NCI-H510A (cell line): ENCODE results near the gene TSPAN18.

Source experiments
- DNase-seq: peaks from one replicate; lab custom pipeline; 2025; lab: John Stamatoyannopoulos, UW

Gene TSPAN18

DNA sequence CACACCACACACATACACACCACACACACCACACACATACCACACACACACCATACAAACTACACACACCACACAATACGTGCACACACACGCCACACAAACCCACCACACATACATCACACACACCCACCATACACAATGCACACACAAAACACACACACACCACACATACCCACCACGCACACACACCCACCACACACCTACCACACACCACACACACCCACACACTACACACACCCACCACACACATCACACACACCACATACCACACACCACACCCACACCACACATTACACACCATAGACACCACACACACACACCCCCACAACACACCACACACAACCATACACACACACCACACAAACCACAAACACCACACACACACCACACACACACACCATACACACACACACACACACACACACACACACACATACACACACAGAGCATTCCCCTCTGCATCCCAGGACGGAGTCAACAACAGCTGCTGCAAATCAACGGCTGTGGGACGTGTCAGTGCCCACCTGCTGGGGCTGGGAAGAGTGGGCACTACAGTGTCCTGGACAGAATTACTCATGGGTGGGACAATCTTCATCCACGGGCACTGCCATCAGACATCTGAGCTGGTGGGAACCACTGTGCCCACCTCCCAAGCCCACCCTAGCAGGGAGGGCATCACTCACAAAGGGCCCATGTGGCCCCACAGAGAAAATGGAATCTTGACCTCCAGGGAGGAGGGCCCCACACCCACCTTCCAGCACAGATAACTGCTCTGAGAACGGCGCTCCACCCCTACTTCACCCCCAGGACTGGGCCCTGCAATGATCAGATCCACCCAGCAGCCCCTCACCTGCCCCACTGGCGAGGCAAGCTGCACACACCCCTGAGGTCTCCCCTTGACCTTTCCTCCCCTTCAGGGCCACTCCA is 215.5 kb downstream of the TSPAN18 start:
- DNase-seq: no peak

GRCh38 chr11:44943118-44943517 is 216.4 kb downstream of the TSPAN18 start:
- no peak for DNase-seq

DNA sequence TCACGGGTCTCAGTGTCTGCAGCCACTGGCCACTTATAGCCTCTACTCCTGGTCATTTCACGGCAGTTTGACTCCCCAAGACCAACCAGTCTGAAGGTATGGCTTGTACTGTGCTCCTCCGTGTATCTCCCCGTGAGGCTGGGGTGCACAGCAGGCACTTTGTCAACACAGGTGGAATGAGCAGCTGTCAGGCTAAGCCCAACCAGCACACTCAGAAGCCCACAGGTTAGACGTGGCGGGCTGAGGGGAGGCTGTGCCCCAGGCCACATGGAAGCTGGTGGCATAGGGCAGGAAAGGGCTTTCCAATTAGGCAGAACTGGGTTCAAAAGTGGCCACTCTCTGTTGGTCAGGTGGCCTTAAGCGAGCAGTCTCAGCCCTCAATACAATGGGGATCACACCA is 216.9 kb downstream of the TSPAN18 start:
- DNase-seq: no peak

DNA sequence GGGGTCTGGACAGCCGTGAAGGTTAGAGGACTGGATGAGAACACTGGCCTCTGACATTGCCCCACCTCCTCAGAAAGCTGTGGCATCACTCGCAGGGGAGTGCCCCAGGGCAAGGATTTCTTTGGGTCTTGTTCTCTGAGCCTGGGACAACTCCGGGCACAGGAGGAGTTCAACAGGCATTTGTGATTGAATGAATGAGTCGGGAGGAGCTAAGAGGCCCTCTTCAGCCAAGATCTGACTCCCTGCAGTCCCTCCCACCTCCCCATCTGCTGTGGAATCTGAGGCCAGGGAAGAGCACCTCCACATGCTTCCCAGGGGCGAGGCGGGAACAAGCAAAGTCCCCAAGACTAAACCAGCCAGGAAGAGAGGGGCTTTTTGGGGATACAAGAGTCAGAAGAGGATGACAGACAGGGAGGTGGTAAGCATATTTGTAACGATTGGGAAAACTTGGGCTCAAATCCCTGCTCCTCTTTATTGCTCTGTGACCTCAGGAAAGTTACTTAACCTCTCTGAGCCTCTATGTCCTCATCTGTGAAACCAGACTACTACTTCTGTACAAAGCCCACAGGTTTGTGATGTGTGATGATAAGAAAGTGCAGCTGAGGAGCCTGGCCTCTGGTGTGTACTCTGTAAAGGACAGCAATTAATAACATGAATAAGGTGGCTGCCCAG is 217.6 kb downstream of the TSPAN18 start:
- no peak for DNase-seq

GRCh38 chr11:44944853-44945235 is 218.1 kb downstream of the TSPAN18 start:
- DNase-seq: no peak

DNA sequence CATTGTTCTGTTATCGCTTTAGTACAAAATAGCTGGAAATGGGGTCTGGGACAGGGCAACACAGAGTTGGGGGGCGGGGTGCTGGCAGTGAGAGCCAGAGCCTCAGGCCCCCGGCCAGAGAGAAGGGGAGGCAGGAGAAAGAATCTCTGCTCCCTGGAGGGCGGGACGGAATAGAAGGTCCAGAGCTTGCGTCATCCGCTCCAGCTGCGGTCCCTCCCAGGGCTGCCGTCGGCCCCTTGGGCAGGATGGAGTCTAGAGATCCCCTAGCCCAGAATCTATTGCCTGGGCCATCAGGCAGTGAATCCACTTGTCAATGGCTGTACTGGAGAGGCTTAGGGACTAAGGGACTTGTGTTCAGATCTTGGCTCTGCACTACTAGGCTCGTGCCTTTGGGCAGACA is 218.9 kb downstream of the TSPAN18 start:
- no peak for DNase-seq

- no peak for DNase-seq
Measured at GRCh38 chr11:44946263-44946662, 219.5 kb downstream of the TSPAN18 start.

GRCh38 chr11:44947114-44947513 is 220.4 kb downstream of the TSPAN18 start:
- no peak for DNase-seq

DNA sequence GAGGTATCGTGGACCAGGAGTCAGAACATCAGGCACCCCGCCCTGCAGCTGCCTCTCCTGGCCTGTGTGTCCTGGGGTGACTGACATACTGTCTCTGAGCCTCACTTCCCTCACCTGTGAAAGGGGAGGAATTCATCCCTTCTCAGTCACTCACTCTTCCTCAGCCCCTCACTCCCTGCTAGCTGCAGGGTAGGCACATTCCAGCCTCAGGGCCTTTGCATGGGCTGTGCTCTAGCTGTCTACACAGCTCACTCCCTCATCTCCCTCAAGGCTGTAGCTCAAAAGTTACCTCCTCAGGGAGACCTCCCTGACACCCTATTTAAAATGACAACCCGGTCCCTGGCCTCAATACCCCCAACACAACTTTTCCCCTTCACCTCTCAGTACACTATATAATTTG is 221.4 kb downstream of the TSPAN18 start:
- DNase-seq: no peak

DNA sequence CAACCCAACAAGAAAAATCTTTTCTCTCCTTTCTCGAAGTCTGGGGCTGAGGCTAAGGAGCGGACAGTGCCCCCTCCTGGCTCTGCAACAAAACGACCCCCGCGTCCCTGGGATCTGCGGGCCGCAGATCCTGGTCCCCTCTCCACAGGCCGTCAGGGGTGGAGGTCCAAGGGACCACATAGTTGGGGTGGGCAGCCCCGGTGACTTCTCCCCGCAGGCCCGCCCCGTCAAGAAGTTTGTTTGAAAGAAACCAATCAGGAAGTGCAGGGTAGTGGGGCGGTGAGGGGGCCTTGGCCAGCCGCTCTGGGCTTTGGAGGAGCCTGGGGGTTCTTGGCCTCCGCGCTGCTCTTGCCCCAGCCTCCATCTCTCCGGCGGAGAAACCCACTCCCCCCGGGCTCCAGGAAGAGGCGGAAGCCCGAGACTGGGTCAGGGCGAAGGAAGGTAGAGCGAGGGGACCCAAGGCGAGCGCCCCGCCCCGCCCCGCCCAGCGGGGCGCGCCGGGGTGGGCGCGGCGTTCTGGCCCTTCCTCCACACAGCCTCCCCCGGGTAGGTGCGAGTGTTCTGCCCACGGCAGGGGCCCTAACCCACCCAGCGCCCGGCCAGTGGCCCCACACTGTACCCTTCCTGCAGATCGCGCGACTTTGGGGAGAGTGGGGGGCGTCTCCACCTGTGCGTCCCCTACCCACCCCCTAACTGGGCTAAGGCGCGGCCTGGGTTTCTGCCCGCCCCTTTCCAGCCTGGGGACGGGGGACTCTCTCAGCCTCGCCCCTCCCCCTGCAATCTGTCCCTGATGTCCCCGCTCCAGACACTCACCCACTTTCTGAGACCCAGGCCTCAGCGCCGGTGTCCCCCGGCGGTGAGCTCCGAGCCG is 222.6 kb downstream of the TSPAN18 start:
- DNase-seq: no peak

DNA sequence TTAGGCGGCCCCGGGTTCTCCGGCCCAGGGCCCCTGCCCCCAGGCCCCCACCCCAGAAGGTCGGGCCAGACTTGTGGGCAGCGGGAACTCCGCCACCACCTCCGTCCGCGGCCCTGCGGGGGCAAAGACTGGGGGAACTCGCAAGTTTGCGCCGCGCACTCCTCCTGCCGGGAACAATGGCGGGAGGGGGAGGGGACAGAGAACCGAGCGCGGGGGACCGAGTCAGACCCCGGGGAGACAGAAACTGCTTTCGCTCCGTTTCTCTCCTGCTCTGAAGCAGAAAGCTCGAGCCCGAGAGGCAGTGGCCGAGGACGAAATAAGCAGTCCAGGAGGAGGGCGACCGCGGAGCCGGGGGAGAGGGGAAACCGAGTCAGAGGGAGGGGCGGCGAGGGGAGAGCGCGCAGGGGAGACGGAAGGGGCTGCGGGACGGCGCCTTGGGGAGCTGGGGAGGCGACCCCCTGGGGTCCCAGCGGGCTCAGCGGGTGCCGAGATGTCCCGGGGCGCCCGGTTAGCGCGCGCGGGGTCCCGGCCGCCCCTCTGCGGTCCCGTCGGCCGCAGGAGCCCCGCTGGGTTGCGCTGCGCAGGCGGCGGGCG is 223.4 kb downstream of the TSPAN18 start:
- no peak for DNase-seq

- DNase-seq: no peak
Measured at GRCh38 chr11:44950625-44951476, 224.1 kb downstream of the TSPAN18 start, which contains the start of gene TP53I11. Gene TP53I11 (minus strand): TSS chr11:44950883. CDS start chr11:44938335, 12,548 bp downstream.

DNA sequence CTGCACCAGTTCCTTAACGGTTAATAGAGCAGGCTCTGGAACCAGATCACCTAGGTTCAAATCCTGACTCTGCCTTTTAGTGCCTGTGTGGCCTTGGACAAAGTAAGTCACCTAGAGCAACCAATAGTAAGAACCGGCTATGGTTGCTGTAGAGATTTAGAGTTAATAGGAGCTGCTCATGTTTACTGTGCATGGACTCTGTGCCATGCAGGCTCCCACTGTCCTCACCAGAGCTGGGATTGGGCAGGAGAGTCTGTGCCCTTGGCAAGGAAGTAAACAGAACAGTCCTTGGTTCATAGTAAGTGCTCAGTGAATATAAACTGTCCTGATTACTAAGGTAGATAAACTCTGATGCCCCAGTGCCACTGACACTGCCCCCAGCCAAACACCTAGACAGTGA is 225.3 kb downstream of the TSPAN18 start:
- no peak for DNase-seq

DNA sequence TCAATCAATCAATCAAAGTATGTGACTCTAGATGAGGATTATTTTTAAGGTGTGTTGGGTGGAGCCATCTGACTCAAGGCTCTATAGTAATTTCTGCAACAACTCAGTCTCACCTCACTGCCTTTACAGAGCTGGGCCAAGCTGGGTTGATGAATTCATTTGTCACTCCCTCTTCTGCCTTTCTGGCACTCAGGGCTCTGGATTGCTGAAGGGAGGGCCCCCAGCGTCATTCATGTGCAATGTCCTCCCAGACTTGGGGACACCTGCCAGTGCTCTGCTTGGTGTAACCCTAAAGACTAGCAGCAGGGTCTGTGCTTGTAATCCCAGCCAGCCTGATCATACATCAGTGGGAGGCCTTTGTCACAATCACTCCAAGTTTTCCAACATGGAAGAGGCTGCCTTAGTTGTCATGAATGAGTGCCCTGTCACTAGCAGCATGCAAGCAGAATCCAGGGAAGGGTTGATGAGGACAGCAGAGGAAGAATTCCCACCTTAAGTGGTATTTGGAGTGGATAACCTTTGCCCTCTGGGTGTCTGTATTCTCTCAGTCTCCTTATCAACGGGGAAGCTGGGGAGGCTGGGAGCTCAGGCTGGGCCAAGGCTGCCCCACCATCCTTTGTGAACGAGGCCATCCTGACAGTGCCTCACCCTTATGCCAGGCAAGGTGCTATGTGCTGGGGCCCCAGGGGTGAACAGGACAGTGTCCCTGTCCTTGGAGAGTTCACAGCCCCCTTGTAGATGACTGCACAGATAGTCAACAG is 225.9 kb downstream of the TSPAN18 start:
- no peak for DNase-seq

- no peak for DNase-seq
Measured at GRCh38 chr11:44954051-44954906, 227.5 kb downstream of the TSPAN18 start.

DNA sequence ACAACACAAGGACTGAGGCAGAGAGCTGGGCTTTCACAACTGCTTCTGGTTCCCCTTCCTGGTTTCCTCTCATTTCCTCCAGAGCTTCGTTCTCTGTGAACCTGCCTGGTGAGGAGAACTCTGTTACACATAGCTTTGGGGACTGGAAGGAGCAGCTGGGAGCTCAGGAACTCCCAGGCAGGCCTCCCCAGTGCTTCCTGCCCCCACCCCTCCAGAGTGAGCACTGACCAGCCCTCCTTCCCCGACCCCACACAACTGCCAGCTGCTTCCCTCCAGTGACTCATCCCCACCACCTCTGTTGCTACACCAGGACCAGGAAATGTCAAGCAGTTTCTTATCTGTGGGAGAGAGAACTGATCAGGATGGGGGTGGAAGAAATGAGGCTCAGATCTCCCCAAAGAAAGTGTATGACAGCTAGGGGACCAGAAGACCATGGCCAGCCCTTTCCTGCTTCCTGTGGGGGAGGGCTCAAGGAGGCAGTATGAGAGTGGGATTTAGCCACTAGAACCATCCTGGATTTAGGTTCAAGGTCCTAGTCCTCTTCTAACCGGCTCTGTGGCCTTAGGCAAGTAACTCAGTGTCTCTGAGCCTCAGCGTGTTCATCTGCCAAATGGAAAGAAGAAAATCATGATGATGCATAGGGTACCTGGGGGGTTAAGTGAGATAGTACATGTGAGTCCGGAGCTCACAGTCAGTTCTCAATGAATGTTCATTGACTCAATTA is 228.4 kb downstream of the TSPAN18 start:
- DNase-seq: no peak

DNA sequence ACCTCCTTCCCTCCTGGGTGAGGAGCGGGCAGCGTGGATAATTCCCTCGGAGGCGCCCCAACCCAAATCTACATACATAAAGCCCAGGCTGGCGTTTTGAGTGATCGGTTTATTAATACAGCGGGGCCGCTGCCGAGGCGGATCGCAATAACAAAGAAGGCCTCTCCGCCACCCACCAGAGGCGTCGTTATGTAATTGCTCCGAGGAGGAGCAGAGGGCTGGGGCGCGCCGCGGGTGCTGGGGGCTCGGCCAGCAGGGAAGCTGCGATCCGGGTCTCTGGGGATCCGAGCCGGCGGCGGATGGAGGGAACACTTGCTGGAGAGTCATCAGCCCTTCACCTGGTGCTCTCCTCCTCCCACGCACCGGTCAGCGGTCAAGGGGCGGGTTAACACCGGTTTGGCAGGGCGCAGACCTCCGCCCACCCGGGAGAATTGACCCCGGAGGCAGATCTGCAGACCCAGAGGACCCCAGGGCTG is 230.3 kb downstream of the TSPAN18 start:
- DNase-seq: no peak

DNA sequence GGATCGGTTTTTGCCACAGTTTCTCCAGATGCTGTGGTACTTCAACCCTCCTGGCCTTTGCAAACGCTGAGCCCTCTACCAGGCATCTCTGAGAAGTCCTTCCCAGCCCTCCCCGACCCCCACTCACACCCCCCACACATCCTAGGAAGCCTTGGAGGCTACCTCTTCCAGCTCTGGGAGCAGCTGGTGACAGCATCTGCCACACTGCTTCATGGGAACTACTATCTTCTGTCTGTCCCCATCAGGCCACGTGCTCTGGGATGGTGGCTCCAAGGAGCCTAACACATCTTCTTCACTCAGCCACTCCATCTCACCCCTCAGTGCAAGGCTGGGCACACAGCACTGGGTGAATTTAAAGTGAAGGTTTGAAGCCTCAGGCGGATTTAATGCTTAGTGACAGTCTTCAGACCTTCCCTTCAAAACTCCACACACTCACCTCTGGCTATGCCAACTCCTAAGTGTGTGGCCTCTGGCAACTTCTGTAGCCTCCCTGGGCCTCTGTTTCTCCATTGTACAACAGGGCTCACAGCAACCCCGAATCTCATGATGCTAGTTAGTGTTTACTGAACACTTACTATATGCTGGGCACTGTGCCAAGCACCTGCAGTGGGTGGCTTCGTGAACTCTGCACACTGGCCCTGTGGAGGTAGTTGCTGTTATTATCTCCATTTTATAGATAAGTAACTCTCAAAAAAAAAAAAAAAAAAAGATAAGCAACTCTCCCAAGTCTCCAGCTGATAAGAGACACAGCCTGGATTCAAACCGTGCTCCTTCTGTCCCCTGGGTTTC is 231.2 kb downstream of the TSPAN18 start:
- DNase-seq: no peak
